Smooth muscle cell of bladder (primary cell): Measurements from ENCODE around the gene RNF224. TPM values are rescaled to one million over a fixed set of nuclear protein-coding genes. Genes with fewer than 3 reads are reported as not detected.

ENCODE experiments used
- total RNA-seq: library from RNA; depleted of rRNA; stranded (reverse); fragments of >200 nt; gene quantifications from 2 replicates; pipeline ENCODE4 v1.2.3, GENCODE V29; 2014

Gene RNF224
- not detected in 2 replicates for total RNA-seq

GRCh38 chr9:137227054-137227852 lies at the start of gene RNF224:
Gene RNF224, plus strand, starts transcription at chr9:137227502. Its CDS starts 834 bp downstream, at chr9:137228336.

GRCh38 chr9:137188490-137189296 lies 38.6 kb upstream of the RNF224 start, which contains the start of the genes ANAPC2 and SSNA1:
Gene ANAPC2, minus strand, starts transcription at chr9:137188560. Its CDS starts 28 bp downstream, at chr9:137188532.
Gene SSNA1, plus strand, starts transcription at chr9:137188676. Its CDS starts 51 bp downstream, at chr9:137188727.

GRCh38 chr9:137200311-137201204 lies 26.7 kb upstream of the RNF224 start, which contains the start of gene TPRN:
Gene TPRN, minus strand, starts transcription at chr9:137200741. Its CDS starts 30 bp downstream, at chr9:137200711.

GRCh38 chr9:137205126-137206069 lies 21.9 kb upstream of the RNF224 start, which contains the start of the genes NDOR1 and TMEM203:
Gene NDOR1, plus strand, starts transcription at chr9:137205700. Its CDS starts 78 bp downstream, at chr9:137205778.
Gene TMEM203, minus strand, starts transcription at chr9:137205648. Its CDS starts 234 bp downstream, at chr9:137205414.

GRCh38 chr9:137222190-137223077 lies 4.9 kb upstream of the RNF224 start, which contains the start of gene RNF208:
Gene RNF208, minus strand, starts transcription at chr9:137222240. Its CDS starts 1,028 bp downstream, at chr9:137221212.

GRCh38 chr9:137224830-137225694 lies 2.2 kb upstream of the RNF224 start, which contains the start of gene CYSRT1:
Gene CYSRT1, plus strand, starts transcription at chr9:137225174. Its CDS starts 448 bp downstream, at chr9:137225622.

GRCh38 chr9:137230705-137231371 lies 3.5 kb downstream of the RNF224 start, which contains the start of gene SLC34A3:
Gene SLC34A3, plus strand, starts transcription at chr9:137230901. Its CDS starts 802 bp downstream, at chr9:137231703.

GRCh38 chr9:137240841-137241489 lies 13.7 kb downstream of the RNF224 start, which contains the start of gene TUBB4B:
Gene TUBB4B, plus strand, starts transcription at chr9:137241287. Its CDS starts 74 bp downstream, at chr9:137241361.

GRCh38 chr9:137251194-137251461 lies 23.8 kb downstream of the RNF224 start, which contains the start of gene STPG3:
Gene STPG3, plus strand, starts transcription at chr9:137251286. Its CDS starts 1 bp downstream, at chr9:137251287.

GRCh38 chr9:137254624-137255447 lies 27.5 kb downstream of the RNF224 start, which contains the start of gene NELFB:
Gene NELFB, plus strand, starts transcription at chr9:137255327.

GRCh38 chr9:137277329-137278041 lies 50.2 kb downstream of the RNF224 start, which contains the start of gene TOR4A:
Gene TOR4A, plus strand, starts transcription at chr9:137277726. Its CDS starts 964 bp downstream, at chr9:137278690.

